Fibroblast of peridontal ligament (primary cell): ENCODE results near the gene TCP11L2.
"Not testable (repeated sequence)": the region's sequence is repeated elsewhere in the genome, so short reads cannot be mapped to it uniquely, and the experiment has no call there.

Experiments used
- DNase-seq: peaks from one replicate; pipeline ENCODE4 v3.0.0-alpha.2; 2010; ENCODE audit errors: extremely low read depth

Gene TCP11L2

GRCh38 chr12:106343214-106343528 lies 40.6 kb downstream of the TCP11L2 start:
- no peak for DNase-seq

GRCh38 chr12:106344131-106344530 lies 41.6 kb downstream of the TCP11L2 start:
- no peak for DNase-seq

- peak; percentile 63 for DNase-seq
These were observed 43.2 kb downstream of the TCP11L2 start for GRCh38 chr12:106345746-106346145.

DNA sequence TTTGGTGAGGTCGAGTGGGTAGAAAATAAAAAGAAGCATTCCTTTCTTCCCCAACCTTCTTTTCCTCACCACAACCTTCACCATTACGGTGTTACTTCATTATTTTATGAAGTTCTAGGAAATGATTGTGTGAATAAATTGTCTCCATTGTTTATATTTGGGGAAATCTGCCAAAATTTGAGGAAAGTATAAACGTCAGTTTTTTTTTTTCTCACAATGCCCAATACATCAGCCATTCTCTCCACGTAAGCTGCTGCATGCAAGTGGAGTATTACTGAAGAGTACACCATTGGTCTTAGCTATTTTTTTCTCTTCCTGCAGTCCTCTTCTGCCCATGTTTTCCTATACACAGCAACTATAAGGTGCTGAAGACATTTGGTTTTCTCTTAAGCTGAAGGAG lies 45.9 kb downstream of the TCP11L2 start:
- no peak for DNase-seq

DNA sequence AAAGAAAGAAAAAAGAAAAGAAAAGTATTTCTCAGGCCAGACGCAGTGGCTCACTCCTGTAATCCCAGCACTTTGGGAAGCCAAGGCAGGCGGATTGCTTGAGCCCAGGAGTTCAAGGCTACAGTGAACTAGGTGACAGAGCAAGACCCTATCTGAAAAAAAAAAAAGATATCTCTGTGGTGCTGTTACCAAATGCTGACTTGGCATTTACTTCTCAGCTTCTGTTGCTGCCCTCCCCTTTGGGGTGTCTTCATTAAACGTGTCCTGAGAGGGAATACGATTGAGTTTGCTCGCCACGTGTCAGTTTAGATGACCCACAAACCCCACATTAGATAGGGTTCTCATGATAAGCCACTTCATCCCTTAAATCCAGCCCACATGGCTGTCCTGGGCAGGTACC lies 50.6 kb downstream of the TCP11L2 start:
- no peak for DNase-seq

GRCh38 chr12:106357549-106358395 lies 55.2 kb downstream of the TCP11L2 start, which contains the start of gene POLR3B:
Gene POLR3B, plus strand, starts transcription at chr12:106357748. Its CDS starts 132 bp downstream, at chr12:106357880.
- peak; percentile 97 for DNase-seq

- DNase-seq, result peak; percentile 76
These were observed 56.1 kb downstream of the TCP11L2 start for GRCh38 chr12:106358396-106359241.

- no peak for DNase-seq
These were observed 57.3 kb downstream of the TCP11L2 start for GRCh38 chr12:106359646-106360399.

DNA sequence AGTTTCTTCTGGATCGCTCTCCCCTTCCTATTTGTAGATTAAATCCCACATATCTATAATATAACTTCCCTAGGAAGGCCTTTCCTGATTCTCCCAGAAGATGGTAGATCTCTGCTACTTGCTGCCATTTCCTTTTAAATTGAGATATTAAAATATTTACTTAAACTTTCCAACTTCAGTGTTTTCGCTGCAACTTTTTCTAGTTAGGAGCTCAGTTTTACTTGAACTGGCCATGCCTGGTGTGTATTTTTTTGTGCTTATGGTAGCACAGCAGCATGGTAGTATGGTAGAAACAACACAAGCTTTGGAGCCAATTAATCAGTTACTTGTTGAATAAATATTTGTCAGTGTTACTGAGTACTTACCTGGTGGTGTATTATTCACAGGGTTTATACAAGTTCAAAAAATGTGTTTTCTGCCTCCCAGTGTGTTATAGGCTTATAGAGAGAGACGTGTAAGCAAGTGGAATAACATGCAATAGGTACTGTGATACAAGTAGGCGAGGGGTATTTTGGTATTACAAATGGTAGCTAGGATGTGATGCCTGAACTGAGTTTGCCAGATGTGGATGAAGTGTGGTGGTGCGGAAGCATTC lies 58.0 kb downstream of the TCP11L2 start:
- no peak for DNase-seq

- DNase-seq, result no peak
These were observed 60.4 kb downstream of the TCP11L2 start for GRCh38 chr12:106362971-106363370.

DNA sequence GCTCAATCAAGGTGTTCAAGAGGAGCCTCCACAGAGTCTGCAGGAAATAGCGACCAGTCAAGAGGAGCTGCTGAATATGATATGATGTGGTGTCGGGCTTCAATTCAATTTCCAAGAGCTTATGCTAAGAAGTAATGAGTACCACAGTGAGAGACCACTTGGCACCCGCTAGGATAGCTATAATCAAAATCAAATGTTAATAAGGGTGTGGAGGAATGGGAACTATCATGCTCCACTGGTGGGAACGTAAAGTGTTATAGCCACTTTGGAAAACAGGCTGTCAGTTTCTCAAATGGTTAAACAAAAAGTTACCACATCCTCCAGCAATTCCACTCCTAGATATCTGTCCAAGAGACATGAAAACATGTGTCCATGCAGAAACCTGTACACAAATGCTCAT lies 61.7 kb downstream of the TCP11L2 start:
- no peak for DNase-seq

GRCh38 chr12:106369624-106370346 lies 67.3 kb downstream of the TCP11L2 start:
- peak; percentile 63 for DNase-seq

GRCh38 chr12:106378788-106379187 lies 76.3 kb downstream of the TCP11L2 start:
- no peak for DNase-seq

- DNase-seq, result no peak
These were observed 78.4 kb downstream of the TCP11L2 start for GRCh38 chr12:106380954-106381353.

- not testable (repeated sequence) for DNase-seq
These were observed 79.3 kb downstream of the TCP11L2 start for GRCh38 chr12:106381866-106382265.

- DNase-seq, result peak; percentile 71
These were observed 84.4 kb downstream of the TCP11L2 start for GRCh38 chr12:106386813-106387535.

DNA sequence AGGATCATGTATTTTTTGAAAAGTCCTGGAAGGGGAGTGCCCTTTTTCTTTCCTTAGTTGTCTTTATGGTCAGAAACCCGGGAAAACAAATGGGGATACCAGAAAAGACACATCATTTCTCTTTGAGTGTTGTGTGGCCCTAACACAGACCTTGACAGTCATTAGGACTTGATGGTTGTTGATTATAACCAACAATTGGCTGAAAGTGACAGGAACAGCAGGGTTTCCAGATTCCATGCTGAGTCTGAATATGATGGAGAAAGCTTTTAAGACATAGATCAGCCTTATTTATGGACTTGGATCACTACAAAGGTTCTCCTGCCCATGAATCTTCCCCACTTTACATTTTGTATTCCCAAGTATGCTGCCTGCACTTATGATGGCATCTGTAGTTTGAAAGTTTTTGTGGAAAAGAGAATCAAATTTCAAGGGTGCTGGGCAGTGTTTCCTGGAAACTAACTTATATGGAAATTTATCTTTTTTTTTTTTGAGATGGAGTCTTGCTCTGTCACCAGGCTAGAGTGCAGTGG lies 85.4 kb downstream of the TCP11L2 start:
- no peak for DNase-seq

- DNase-seq, result peak; percentile 30
These were observed 86.6 kb downstream of the TCP11L2 start for GRCh38 chr12:106389151-106389550.

DNA sequence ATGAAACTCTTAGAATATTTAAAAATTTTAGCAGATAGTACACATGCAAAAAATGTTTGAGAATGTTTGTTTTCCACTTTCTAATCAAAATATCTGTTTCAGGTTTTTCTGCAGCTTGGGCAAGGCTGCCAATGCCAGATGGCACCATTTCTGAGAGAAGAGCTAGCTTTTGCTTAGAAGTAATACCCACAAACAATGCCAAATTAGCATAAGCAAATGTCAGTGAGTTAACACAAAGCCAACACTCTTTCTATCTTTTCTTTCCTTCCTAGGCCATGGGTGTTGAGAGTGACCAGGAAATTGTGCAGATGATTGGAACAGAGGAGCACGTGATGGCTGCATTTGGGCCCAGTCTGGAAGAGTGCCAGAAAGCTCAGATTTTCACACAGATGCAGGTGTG lies 90.2 kb downstream of the TCP11L2 start:
- DNase-seq, result no peak
